Endothelial cell (in vitro differentiated cells): ENCODE results near the gene CYTIP. TPM values are rescaled to one million over a fixed set of nuclear protein-coding genes. Genes with fewer than 3 reads are reported as not detected.

Experiments used
- DNase-seq: peaks from one replicate; pipeline ENCODE4 v3.0.0; 2021; ENCODE audit warnings: low spot score
- H3K27ac Mint-ChIP-seq: one replicate; pipeline ENCODE4 v1.8.0; 2021; ENCODE audit warnings: mixed read lengths, inconsistent platforms; ENCODE audit not compliant: unreplicated experiment
- H3K27me3 Mint-ChIP-seq: one replicate; pipeline ENCODE4 v1.8.0; 2021; ENCODE audit warnings: mild to moderate bottlenecking, moderate library complexity, mixed read lengths, inconsistent platforms; ENCODE audit not compliant: unreplicated experiment
- H3K36me3 Mint-ChIP-seq: one replicate; pipeline ENCODE4 v1.8.0; 2021; ENCODE audit warnings: mild to moderate bottlenecking, low read depth, mixed read lengths, inconsistent platforms; ENCODE audit not compliant: unreplicated experiment
- H3K4me1 Mint-ChIP-seq: one replicate; pipeline ENCODE4 v1.8.0; 2021; ENCODE audit warnings: mild to moderate bottlenecking, mixed read lengths, inconsistent platforms; ENCODE audit not compliant: unreplicated experiment
- H3K4me3 Mint-ChIP-seq: one replicate; pipeline ENCODE4 v1.8.0; 2021; ENCODE audit warnings: mild to moderate bottlenecking, mixed read lengths, inconsistent platforms; ENCODE audit not compliant: unreplicated experiment
- H3K9me3 Mint-ChIP-seq: one replicate; pipeline ENCODE4 v1.8.0; 2021; ENCODE audit warnings: mixed read lengths, inconsistent platforms; ENCODE audit not compliant: unreplicated experiment
- total RNA-seq: library from RNA; stranded (reverse); fragmentation: NEBNext Ultra II Directional; extraction: Animal tissue kit (Norgen Biotek cat#: 25700); gene quantifications from one replicate; pipeline ENCODE4 v1.2.1, GENCODE V29; 2021; ENCODE audit not compliant: unreplicated experiment
- TF ChIP-seq, protein P1 (sequence below): fragments of 200-600 bp; sonication (generic); IDR thresholded peaks from one replicate; pipeline ENCODE4 v1.5.0; 2021; ENCODE audit warnings: antibody characterized with exemption; ENCODE audit not compliant: unreplicated experiment

The CYTIP gene
- total RNA-seq, 1 donor from 2014 or later = not detected

DNA sequence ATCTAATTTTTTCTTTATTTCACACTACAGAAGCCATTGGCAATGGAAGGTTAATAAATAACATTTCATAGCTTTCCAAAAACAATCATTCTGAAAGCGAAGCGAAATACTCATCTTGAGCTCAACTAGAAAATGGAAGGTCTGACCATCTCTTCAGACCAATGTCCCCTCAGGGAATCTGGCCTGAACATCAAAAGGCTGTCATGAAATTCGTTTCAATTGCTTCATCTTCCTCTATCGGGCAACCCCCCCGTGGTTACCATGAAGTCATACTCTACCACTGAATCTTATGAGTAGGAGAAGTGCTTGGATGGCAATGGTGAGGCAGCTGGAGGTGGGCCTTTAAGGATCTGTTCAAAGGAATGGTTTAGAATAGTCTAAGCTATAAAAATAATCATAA, 22.9 kb upstream of the CYTIP start:
- no peak overlapping the region for H3K4me3 Mint-ChIP-seq
- H3K27ac Mint-ChIP-seq = no peak overlapping the region

DNA sequence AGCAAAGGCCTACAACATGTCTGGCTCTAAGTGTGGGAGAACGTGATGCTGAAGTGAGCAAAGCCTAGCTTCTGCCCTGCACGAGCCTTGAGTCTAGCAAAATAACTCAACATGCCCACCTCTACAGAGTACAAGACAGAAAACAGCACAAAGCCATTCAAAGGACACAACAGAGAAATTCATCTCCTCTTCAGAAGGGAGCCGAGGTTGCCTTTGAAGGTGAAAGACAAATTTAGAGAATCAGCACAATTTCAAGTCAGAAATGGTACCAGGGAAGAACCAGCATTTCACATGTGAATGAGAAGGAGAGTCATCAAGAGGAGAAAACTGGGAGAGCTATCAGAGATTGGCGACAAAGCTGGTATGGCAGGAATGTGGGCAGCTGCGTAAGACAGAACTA, 21.7 kb upstream of the CYTIP start:
- H3K27ac Mint-ChIP-seq = no peak overlapping the region
- TF ChIP-seq, protein P1, sequence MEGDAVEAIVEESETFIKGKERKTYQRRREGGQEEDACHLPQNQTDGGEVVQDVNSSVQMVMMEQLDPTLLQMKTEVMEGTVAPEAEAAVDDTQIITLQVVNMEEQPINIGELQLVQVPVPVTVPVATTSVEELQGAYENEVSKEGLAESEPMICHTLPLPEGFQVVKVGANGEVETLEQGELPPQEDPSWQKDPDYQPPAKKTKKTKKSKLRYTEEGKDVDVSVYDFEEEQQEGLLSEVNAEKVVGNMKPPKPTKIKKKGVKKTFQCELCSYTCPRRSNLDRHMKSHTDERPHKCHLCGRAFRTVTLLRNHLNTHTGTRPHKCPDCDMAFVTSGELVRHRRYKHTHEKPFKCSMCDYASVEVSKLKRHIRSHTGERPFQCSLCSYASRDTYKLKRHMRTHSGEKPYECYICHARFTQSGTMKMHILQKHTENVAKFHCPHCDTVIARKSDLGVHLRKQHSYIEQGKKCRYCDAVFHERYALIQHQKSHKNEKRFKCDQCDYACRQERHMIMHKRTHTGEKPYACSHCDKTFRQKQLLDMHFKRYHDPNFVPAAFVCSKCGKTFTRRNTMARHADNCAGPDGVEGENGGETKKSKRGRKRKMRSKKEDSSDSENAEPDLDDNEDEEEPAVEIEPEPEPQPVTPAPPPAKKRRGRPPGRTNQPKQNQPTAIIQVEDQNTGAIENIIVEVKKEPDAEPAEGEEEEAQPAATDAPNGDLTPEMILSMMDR = no peak

More for the DNA sequence above, 22.9 kb upstream of the CYTIP start:
- no peaks in the 10 kb centered on the region for H3K9me3 Mint-ChIP-seq
- H3K27me3 Mint-ChIP-seq = peaks cover 1% of the 10 kb centered on the region
- TF ChIP-seq, protein P1 = no peak
- DNase-seq = no peak
- H3K4me1 Mint-ChIP-seq = no peaks in the 10 kb centered on the region
- no peaks in the 10 kb centered on the region for H3K36me3 Mint-ChIP-seq

DNA sequence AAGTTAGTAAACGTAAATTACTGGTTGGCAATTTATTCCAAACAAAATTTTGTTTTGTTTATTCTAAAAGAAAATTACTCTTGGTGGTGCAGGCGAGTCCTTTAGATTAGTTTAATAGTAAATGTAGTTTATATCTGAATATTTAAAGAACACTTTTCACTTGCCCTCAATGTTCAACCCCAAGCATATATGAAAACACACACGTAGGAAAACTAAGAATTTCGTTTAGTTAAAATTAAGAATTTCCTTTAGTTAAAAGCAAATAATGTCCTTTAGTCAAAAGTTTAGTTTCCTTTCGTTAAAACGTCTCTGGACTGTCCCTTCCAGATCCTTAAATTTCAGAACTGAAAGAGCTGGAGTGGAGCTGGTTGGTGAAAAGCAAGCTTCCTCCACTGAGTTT, 19.1 kb upstream of the CYTIP start:
- H3K9me3 Mint-ChIP-seq = no peaks in the 10 kb centered on the region
- no peaks in the 10 kb centered on the region for H3K36me3 Mint-ChIP-seq
- no peaks in the 10 kb centered on the region for H3K4me1 Mint-ChIP-seq
- peaks cover 1% of the 10 kb centered on the region for H3K27me3 Mint-ChIP-seq
- no peak for DNase-seq
- no peak overlapping the region for H3K4me3 Mint-ChIP-seq
- TF ChIP-seq, protein P1 = no peak
- H3K27ac Mint-ChIP-seq = no peak overlapping the region

More for the DNA sequence above, 21.7 kb upstream of the CYTIP start:
- Mint-ChIP-seq H3K36me3 (no peaks in the 10 kb centered on the region), H3K4me3 (no peak overlapping the region), H3K27me3 (peaks cover 1% of the 10 kb centered on the region), H3K4me1 (no peaks in the 10 kb centered on the region), H3K9me3 (no peaks in the 10 kb centered on the region)
- no peak for DNase-seq

DNA sequence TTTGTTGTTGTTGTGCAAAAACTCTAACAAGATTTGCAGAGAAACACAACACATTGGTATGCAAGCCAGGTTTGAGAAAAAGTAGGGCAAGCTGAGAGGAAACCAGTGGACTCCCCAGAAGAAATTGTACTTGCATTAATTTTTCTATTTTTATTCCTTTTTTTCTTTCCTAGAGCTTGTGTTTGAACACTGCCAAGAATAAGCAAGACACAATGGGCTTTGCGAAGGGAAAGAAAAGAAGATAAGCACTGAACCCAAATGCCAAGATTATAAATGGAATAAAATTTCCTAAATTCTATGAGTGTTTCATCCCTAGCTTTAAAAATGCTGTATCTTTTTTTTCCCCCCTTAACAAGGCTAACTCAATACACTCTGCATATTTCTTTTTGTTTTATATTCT, 17.0 kb upstream of the CYTIP start:
- Mint-ChIP-seq H3K4me1 (no peaks in the 10 kb centered on the region), H3K27ac (no peak overlapping the region), H3K27me3 (no peaks in the 10 kb centered on the region), H3K4me3 (no peak overlapping the region), H3K9me3 (no peaks in the 10 kb centered on the region), H3K36me3 (no peaks in the 10 kb centered on the region)
- DNase-seq = no peak
- TF ChIP-seq, protein P1 = no peak

DNA sequence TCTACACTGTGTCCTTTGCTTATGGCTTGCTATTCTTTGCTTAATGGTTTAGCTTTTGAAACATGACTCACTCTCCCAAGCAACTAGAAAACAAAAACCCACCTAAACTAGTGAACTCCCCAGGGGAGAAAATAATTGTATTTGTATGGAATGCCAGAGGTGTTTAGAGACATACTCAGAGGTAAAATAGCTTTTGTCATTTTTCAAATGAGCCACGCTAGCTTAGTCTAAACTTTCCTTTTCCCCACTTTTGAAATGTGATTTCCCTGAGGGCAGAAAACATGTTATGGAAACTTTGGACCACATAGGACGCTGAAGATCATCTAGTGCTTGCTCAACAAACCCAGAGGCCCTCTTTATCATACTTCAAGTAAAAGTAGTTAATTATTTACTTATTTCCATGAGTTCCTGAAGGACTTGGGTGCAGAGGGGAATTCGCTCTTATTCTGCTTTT, 16.5 kb upstream of the CYTIP start:
- no peaks in the 10 kb centered on the region for H3K27me3 Mint-ChIP-seq
- TF ChIP-seq, protein P1 = no peak
- H3K4me1 Mint-ChIP-seq = no peaks in the 10 kb centered on the region
- H3K9me3 Mint-ChIP-seq = no peaks in the 10 kb centered on the region
- no peak overlapping the region for H3K27ac Mint-ChIP-seq
- H3K4me3 Mint-ChIP-seq = no peak overlapping the region
- no peak for DNase-seq
- no peaks in the 10 kb centered on the region for H3K36me3 Mint-ChIP-seq
